Measurements from ENCODE around the gene PPARG.
"Not testable (repeated sequence)": the region's sequence is repeated elsewhere in the genome, so short reads cannot be mapped to it uniquely, and the experiment has no call there.

The PPARG gene

GRCh38 chr3:12442654-12443501 is 154.0 kb downstream of the PPARG start:
- DNase-seq (ENCODE audit: low read depth in 3 of 3) = no peak

GRCh38 chr3:12443781-12444522 is 155.1 kb downstream of the PPARG start:
- no peak for DNase-seq (ENCODE audit: low read depth in 3 of 3)

- DNase-seq (ENCODE audit: low read depth in 3 of 3) = no peak
Observed at GRCh38 chr3:12444582-12445471, 156.0 kb downstream of the PPARG start.

- DNase-seq (ENCODE audit: low read depth in 3 of 3) = no peak
Observed at GRCh38 chr3:12445523-12446240, 156.8 kb downstream of the PPARG start.

- DNase-seq (ENCODE audit: low read depth in 3 of 3) = no peak
Observed at GRCh38 chr3:12446298-12446697, 157.4 kb downstream of the PPARG start.

GRCh38 chr3:12447075-12447474 is 158.2 kb downstream of the PPARG start:
- DNase-seq (ENCODE audit: low read depth in 3 of 3) = no peak

GRCh38 chr3:12448404-12449202 is 159.7 kb downstream of the PPARG start:
- DNase-seq (ENCODE audit: low read depth in 3 of 3) = not testable (repeated sequence)

GRCh38 chr3:12449889-12450682 is 161.2 kb downstream of the PPARG start:
- no peak for DNase-seq (ENCODE audit: low read depth in 3 of 3)

- no peak for DNase-seq (ENCODE audit: low read depth in 3 of 3)
Observed at GRCh38 chr3:12451481-12451880, 162.6 kb downstream of the PPARG start.

GRCh38 chr3:12451960-12452359 is 163.1 kb downstream of the PPARG start:
- no peak for DNase-seq (ENCODE audit: low read depth in 3 of 3)

- DNase-seq (ENCODE audit: low read depth in 3 of 3) = no peak
Observed at GRCh38 chr3:12452361-12453330, 163.8 kb downstream of the PPARG start.

GRCh38 chr3:12454076-12454815 is 165.4 kb downstream of the PPARG start:
- DNase-seq (ENCODE audit: low read depth in 3 of 3) = no peak

GRCh38 chr3:12454816-12455121 is 165.9 kb downstream of the PPARG start:
- no peak for DNase-seq (ENCODE audit: low read depth in 3 of 3)

GRCh38 chr3:12455740-12456139 is 166.9 kb downstream of the PPARG start:
- DNase-seq (ENCODE audit: low read depth in 3 of 3) = no peak

GRCh38 chr3:12456441-12456840 is 167.6 kb downstream of the PPARG start:
- DNase-seq (ENCODE audit: low read depth in 3 of 3) = no peak

- not testable (repeated sequence) for DNase-seq (ENCODE audit: low read depth in 3 of 3)
Observed at GRCh38 chr3:12457380-12457779, 168.5 kb downstream of the PPARG start.

GRCh38 chr3:12458901-12459300 is 170.0 kb downstream of the PPARG start:
- DNase-seq (ENCODE audit: low read depth in 3 of 3) = no peak

GRCh38 chr3:12460127-12460526 is 171.3 kb downstream of the PPARG start:
- DNase-seq (ENCODE audit: low read depth in 3 of 3) = no peak
